Spleen (tissue), 11 donors: ENCODE data around the gene RNF212. TPM values are rescaled to one million over a fixed set of nuclear protein-coding genes. Genes with fewer than 3 reads are reported as not detected.

ENCODE experiments used
- DNase-seq: peaks from one replicate; pipeline ENCODE4 v3.0.0-alpha.2; 2020
- H3K27ac ChIP-seq, 8 donors: fragments of 200-600 bp; sonication (generic) in 7 of 8; 1 replicate in 4 of 8; 2 replicates in 4 of 8; pipeline versions ENCODE4 v1.5.0 to v1.8.0; 2016 to 2021; ENCODE audit warnings: inconsistent platforms in 4 of 8, mild to moderate bottlenecking in 4 of 8, moderate library complexity in 1 of 8
- H3K27me3 ChIP-seq, 7 donors: fragments of 200-600 bp; sonication (generic) in 6 of 7; replicated peaks in 1 of 7; 1 replicate in 4 of 7; 2 replicates in 3 of 7; pipeline versions ENCODE4 v1.5.0 to v1.8.0; 2016 to 2021; ENCODE audit warnings: inconsistent platforms in 3 of 7, mild to moderate bottlenecking in 1 of 7
- H3K36me3 ChIP-seq, 6 donors: fragments of 200-600 bp; sonication (generic) in 5 of 6; 1 replicate in 4 of 6; 2 replicates in 2 of 6; pipeline versions ENCODE4 v1.5.0 to v1.8.0; 2016 to 2021; ENCODE audit warnings: inconsistent platforms in 2 of 6
- H3K4me1 ChIP-seq, 6 donors: fragments of 200-600 bp; sonication (generic) in 5 of 6; 1 replicate in 3 of 6; 2 replicates in 3 of 6; pipeline versions ENCODE4 v1.5.0 to v1.8.0; 2016 to 2021; ENCODE audit warnings: inconsistent platforms in 3 of 6
- H3K4me3 ChIP-seq, 8 donors: fragments of 200-600 bp; sonication (generic) in 7 of 8; 1 replicate in 4 of 8; 2 replicates in 4 of 8; pipeline versions ENCODE4 v1.5.0 to v1.8.0; 2016 to 2021; ENCODE audit warnings: inconsistent platforms in 4 of 8, mild to moderate bottlenecking in 4 of 8, moderate library complexity in 2 of 8
- H3K9me3 ChIP-seq, 8 donors: fragments of 200-600 bp; sonication (generic) in 7 of 8; 1 replicate in 4 of 8; 2 replicates in 4 of 8; pipeline versions ENCODE4 v1.5.0 to v1.8.0; 2016 to 2021; ENCODE audit warnings: inconsistent platforms in 4 of 8
- POLR2A ChIP-seq, 3 donors: fragments of 450-650 bp; IDR thresholded peaks; one replicate each; pipeline ENCODE4 v1.5.1; 2017; ENCODE audit warnings: antibody characterized with exemption in 3 of 3, mild to moderate bottlenecking in 1 of 3
- POLR2AphosphoS5 ChIP-seq, 3 donors: sonication (generic); formaldehyde crosslinking; IDR thresholded peaks; one replicate each; pipeline ENCODE4 v1.5.1; 2017; ENCODE audit warnings: antibody characterized with exemption in 3 of 3
- WGBS, 5 donors: extraction: QIAGEN DNeasy Blood & Tissue Kit in 3 of 5; methylation state at CpG; one replicate each; pipeline versions ENCODE4 v1.1.5 to v1.1.7; 2013 to 2018; 5-methylcytosine and 5-hydroxymethylcytosine counted together
- intact Hi-C: fragments of 100-400 bp; cut with DNase I; formaldehyde crosslinking; loops from one replicate; pipeline ENCODE4 v1.15.0; 2023; ENCODE audit warnings: low total_unique reads
- polyA plus RNA-seq, 3 donors: library from polyadenylated mRNA; stranded (reverse); fragments of 200-250 nt; gene quantifications; one replicate each; pipeline ENCODE4 v1.2.1, GENCODE V29; 2013
- total RNA-seq, 7 donors: library from RNA; depleted of rRNA in 3 of 7; stranded (reverse); fragments of >200 nt in 3 of 7; fragmentation: NEBNext Ultra II Directional in 4 of 7; extraction: Animal tissue kit (Norgen Biotek cat#: 25700) in 4 of 7; gene quantifications; one replicate each; pipeline versions ENCODE4 v1.1.0 to v1.2.1, GENCODE V29; 2016 to 2021
- TF ChIP-seq, protein P1 (sequence below), 11 experiments: fragments of 200-600 bp in 7 of 11; fragments of 450-650 bp in 4 of 11; sonication (generic) in 4 of 11; IDR thresholded peaks in 8 of 11; conservative IDR thresholded peaks in 3 of 11; 1 replicate in 7 of 11; 2 replicates in 4 of 11; pipeline versions ENCODE4 v1.4.0 to v1.8.0; 2016 to 2021; ENCODE audit warnings: antibody characterized with exemption in 11 of 11, inconsistent platforms in 4 of 11, mild to moderate bottlenecking in 1 of 11
- donor health status: healthy with polysubstance abuse.
- donor health status: DM: no; HTN: no; CAD: no; lungs with moderate emphysema.
- donor health status: DM: no; HTN: no; CAD: no.
- donor health status: Bipolar disorder and iron deficiency.
- donor health status: healthy.
- donor health status: DM: no; HTN: no; CAD: no.
- donor health status: DM: yes; HTN: yes; CAD: no.

RNF212 gene
- total and polyA plus RNA-seq, 10 donors = 0.46 to 5.6 (median 2.2) TPM

DNA sequence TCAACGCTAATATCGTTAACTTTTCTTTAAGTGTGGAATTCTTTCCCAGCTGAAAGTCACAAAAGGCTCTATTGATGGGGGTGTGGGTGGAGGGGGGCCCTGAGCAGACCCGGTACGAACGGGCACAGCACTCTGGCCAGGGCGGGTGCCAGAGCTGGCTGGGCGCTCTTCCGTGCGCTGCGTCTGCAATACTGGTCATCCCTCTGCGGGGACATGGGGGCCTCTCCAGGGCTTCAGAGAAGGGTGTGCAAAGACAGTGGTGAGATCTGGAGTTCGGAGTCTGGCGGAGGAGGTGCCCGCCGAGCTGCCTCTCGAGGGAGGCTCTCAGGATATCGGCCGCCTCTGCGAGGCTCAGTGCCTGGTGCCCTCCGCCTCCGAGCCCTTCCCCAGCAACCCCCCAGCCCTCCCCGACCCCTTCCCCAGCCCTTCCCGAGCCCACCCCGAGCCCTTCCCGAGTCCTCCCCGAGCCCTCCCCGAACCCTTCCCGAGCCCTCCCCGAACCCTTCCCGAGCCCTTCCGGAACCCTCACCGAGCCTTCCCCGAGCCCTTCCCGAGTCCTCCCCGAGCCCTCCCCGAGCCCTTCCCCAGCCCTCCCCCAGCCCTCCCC lies 67.7 kb downstream of the RNF212 start:
- Histone ChIP-seq H3K27me3 (peaks cover 0 to 85% (median 28%) of the 10 kb centered on the region in 7 donors), H3K4me3 (no peak overlapping the region), H3K9me3 (no peaks in the 10 kb centered on the region), H3K36me3 (no peaks in the 10 kb centered on the region), H3K4me1 (peaks cover 0 to 24% (median 7%) of the 10 kb centered on the region in 6 donors), H3K27ac (no peak overlapping the region)
- 79 to 89% (median 85%) methylated on average over 28 to 36 of the region's 36 CpGs for WGBS, 5 donors
- peak; percentile 54 for DNase-seq
- TF ChIP-seq, protein P1, sequence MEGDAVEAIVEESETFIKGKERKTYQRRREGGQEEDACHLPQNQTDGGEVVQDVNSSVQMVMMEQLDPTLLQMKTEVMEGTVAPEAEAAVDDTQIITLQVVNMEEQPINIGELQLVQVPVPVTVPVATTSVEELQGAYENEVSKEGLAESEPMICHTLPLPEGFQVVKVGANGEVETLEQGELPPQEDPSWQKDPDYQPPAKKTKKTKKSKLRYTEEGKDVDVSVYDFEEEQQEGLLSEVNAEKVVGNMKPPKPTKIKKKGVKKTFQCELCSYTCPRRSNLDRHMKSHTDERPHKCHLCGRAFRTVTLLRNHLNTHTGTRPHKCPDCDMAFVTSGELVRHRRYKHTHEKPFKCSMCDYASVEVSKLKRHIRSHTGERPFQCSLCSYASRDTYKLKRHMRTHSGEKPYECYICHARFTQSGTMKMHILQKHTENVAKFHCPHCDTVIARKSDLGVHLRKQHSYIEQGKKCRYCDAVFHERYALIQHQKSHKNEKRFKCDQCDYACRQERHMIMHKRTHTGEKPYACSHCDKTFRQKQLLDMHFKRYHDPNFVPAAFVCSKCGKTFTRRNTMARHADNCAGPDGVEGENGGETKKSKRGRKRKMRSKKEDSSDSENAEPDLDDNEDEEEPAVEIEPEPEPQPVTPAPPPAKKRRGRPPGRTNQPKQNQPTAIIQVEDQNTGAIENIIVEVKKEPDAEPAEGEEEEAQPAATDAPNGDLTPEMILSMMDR (IDR thresholded peaks at IDR 0.05 in 8 of 11, conservative IDR thresholded peaks at IDR 0.05 in 3 of 11) = no peak
- TF ChIP-seq POLR2A (IDR thresholded peaks at IDR 0.05) = no peak
- TF ChIP-seq POLR2AphosphoS5 (IDR thresholded peaks at IDR 0.05) = no peak
- intact Hi-C loops = no loop called here

DNA sequence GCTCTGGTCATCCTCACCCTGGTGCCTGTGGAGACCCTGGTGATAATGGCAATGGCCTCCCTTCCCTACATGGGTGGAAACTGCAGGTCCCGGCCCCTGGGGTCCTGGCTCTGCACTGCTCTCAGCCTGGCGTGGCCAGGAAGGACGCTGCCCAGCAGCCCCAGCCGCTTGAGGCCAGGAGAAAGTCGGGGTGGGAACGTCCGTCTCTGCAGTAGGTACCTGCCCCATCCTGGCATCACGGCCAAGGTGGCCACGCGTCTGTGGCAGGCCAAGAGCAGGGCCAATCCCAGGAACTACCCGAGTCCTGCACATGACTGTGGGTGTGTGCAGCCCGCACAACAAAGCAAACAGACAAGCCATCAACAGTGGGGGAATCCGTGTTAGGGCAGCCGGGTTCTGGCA lies 68.2 kb downstream of the RNF212 start:
- intact Hi-C loops = no loop called here
- TF ChIP-seq POLR2A (IDR thresholded peaks at IDR 0.05) (no peak), POLR2AphosphoS5 (IDR thresholded peaks at IDR 0.05) (no peak)
- TF ChIP-seq, protein P1 (IDR thresholded peaks at IDR 0.05 in 8 of 11, conservative IDR thresholded peaks at IDR 0.05 in 3 of 11) = no peak
- peaks cover 0 to 81% (median 28%) of the 10 kb centered on the region in 7 donors for H3K27me3 ChIP-seq
- no peak overlapping the region for H3K4me3 ChIP-seq
- H3K9me3 ChIP-seq = no peaks in the 10 kb centered on the region
- WGBS, 5 donors = 83 to 97% (median 86%) methylated on average over 4 to 14 of the region's 14 CpGs
- H3K27ac ChIP-seq = no peak overlapping the region
- H3K36me3 ChIP-seq = no peaks in the 10 kb centered on the region
- peaks cover 0 to 24% (median 7%) of the 10 kb centered on the region in 6 donors for H3K4me1 ChIP-seq
- peak; percentile 47 for DNase-seq

DNA sequence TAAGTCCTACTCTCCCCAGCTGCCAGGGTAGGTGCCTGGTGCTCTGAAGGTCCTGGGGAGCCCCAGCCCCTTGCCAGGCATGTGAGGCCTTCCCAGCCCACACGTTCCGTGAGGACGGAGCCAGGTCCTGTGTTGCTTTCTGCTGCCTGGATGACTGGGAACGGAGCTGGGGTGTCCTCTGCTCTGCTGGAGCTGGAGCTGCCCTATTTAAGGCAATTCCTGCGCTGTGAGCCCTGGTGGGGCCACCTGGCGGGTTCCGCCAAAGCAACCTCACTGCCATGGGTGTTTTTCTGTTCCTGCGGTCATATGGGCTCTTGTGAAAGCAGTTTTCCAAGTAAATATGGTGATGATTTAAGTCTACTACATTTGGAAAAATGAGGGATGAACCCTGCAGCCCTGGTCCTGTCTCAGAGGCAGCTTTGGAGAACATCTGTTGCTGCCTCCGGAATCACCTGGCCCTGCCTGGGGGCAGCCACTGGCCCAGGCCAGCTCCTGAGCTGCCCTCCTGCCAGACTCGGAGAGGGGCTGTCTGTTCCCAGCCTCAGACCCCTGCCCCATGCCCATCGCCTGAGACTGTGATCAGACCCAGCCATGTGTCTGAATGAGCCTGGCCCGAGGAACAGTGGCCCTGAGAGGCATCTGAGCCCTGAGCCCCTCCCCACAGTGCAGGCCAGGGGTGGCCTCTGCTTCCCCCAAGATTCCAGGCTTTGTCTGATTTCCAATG lies 68.7 kb downstream of the RNF212 start:
- no peaks in the 10 kb centered on the region for H3K36me3 ChIP-seq
- no peaks in the 10 kb centered on the region for H3K9me3 ChIP-seq
- no peak overlapping the region for H3K27ac ChIP-seq
- H3K4me3 ChIP-seq = no peak overlapping the region
- 81 to 91% (median 88%) methylated on average over 10 to 12 of the region's 12 CpGs for WGBS, 5 donors
- no peak for TF ChIP-seq POLR2AphosphoS5 (IDR thresholded peaks at IDR 0.05)
- H3K4me1 ChIP-seq = peaks cover 0 to 24% (median 7%) of the 10 kb centered on the region in 6 donors
- H3K27me3 ChIP-seq = peaks cover 0 to 79% (median 28%) of the 10 kb centered on the region in 7 donors
- intact Hi-C loops = no loop called here
- peak; percentile 57 for DNase-seq

DNA sequence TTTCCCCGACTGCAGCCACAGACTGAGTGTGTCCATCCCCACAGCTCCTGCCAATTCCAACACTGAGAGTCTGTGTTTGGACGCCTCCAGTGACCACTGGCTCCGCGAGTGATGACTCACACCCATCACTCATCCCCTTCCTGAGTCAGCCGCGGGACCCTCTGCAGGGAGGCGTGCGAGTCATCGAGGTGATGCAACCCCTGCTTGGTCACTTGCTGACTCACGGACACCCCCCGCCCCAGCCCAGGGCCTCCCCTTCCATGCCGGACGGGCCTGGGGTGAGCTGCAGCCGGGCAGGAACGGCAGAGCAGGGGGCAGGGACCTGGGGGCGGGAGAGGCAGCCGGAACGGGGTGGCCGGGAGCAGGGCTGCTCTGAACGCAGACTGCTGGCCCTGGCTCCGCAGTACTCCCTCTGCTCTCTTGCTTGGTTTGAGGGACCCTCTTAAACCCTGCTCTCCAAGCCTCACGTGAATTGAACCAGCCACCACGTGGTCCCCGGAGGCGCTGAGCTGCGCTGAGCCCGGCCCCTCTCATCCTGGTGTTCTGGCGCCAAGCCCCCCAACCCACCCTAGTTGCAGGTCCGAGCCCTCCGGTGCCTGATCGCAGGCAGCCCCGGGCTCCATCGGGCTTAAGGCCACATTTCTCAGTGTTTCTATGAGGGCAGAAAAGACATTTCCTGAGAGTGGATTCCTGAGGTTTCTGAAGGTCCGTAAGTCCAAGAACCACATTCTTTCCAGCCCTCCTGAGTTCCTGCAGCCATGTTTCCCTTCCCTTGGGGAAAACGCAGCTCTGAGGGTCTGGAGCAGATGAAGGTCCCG lies 69.5 kb downstream of the RNF212 start:
- TF ChIP-seq POLR2AphosphoS5 (IDR thresholded peaks at IDR 0.05) = peak in 1 of 3 donors; percentile 62
- TF ChIP-seq POLR2A (IDR thresholded peaks at IDR 0.05) = no peak
- TF ChIP-seq, protein P1 (IDR thresholded peaks at IDR 0.05 in 8 of 11, conservative IDR thresholded peaks at IDR 0.05 in 3 of 11) = no peak
- peak; percentile 72 for DNase-seq
- peaks cover 0 to 24% (median 7%) of the 10 kb centered on the region in 6 donors for H3K4me1 ChIP-seq
- WGBS, 5 donors = 22 to 32% (median 25%) methylated on average over 23 to 36 of the region's 36 CpGs
- H3K27me3 ChIP-seq = peaks cover 0 to 71% (median 28%) of the 10 kb centered on the region in 7 donors
- no peaks in the 10 kb centered on the region for H3K9me3 ChIP-seq
- H3K27ac ChIP-seq = no peak overlapping the region
- intact Hi-C loops = no loop called here
- H3K4me3 ChIP-seq = no peak overlapping the region
- H3K36me3 ChIP-seq = no peaks in the 10 kb centered on the region
